ENCODE results near the gene NFIA.
A peak's percentile ranks its signal among the peaks of the same experiment; 100 is the strongest.

The NFIA gene

GRCh38 chr1:61315011-61315410, 232.7 kb downstream of the NFIA start:
- no peak for DNase-seq

- no peak for DNase-seq
These were observed 234.1 kb downstream of the NFIA start for GRCh38 chr1:61316493-61316892.

GRCh38 chr1:61318319-61319125, 236.2 kb downstream of the NFIA start:
- no peak for DNase-seq

- no peak for DNase-seq
These were observed 238.2 kb downstream of the NFIA start for GRCh38 chr1:61320575-61320974.

- no peak for DNase-seq
These were observed 239.8 kb downstream of the NFIA start for GRCh38 chr1:61322008-61322744.

- DNase-seq = no peak
These were observed 240.4 kb downstream of the NFIA start for GRCh38 chr1:61322769-61323168.

GRCh38 chr1:61323681-61324328, 241.4 kb downstream of the NFIA start:
- no peak for DNase-seq

- DNase-seq = no peak
These were observed 244.4 kb downstream of the NFIA start for GRCh38 chr1:61326713-61327112.

GRCh38 chr1:61327436-61327835, 245.1 kb downstream of the NFIA start:
- no peak for DNase-seq

- DNase-seq = no peak
These were observed 247.2 kb downstream of the NFIA start for GRCh38 chr1:61329556-61329955.

- no peak for DNase-seq
These were observed 247.7 kb downstream of the NFIA start for GRCh38 chr1:61330018-61330417.

GRCh38 chr1:61330571-61330970, 248.2 kb downstream of the NFIA start:
- DNase-seq = no peak

GRCh38 chr1:61332196-61332753, 249.9 kb downstream of the NFIA start:
- no peak for DNase-seq

- DNase-seq = no peak
These were observed 250.4 kb downstream of the NFIA start for GRCh38 chr1:61332796-61333195.

GRCh38 chr1:61334718-61335589, 252.6 kb downstream of the NFIA start:
- no peak for DNase-seq

GRCh38 chr1:61337037-61337436, 254.7 kb downstream of the NFIA start:
- DNase-seq = no peak

- no peak for DNase-seq
These were observed 255.1 kb downstream of the NFIA start for GRCh38 chr1:61337441-61337951.

GRCh38 chr1:61337981-61338848, 255.9 kb downstream of the NFIA start:
- DNase-seq = peak; percentile 40

GRCh38 chr1:61338899-61339298, 256.5 kb downstream of the NFIA start:
- DNase-seq = no peak

- DNase-seq = no peak
These were observed 259.1 kb downstream of the NFIA start for GRCh38 chr1:61341426-61341825.

GRCh38 chr1:61343734-61344420, 261.5 kb downstream of the NFIA start:
- no peak for DNase-seq
